ENCODE results near the gene CATSPER4. TPM values are rescaled to one million over a fixed set of nuclear protein-coding genes. Genes with fewer than 3 reads are reported as not detected.

Gene CATSPER4
- total RNA-seq, 3 donors from 2014 or later (not counting 1 experiment from before 2014, with no cell fraction given), result not detected

GRCh38 chr1:26158908-26159742 lies 31.3 kb upstream of the CATSPER4 start, which contains the start of gene FAM110D:
TSS of gene FAM110D (plus strand) at chr1:26159079. CDS start at chr1:26161292, 2,213 bp downstream.
- H3K27ac ChIP-seq (ENCODE audit: low read length), result no peak within 1 kb of the TSS
- Mint-ChIP-seq H3K27ac (no peak within 1 kb of the TSS), H3K4me1 (peaks cover 0 to 9% of the 10 kb centered on the region in 2 donors), H3K27me3 (ENCODE audit: low read depth in 2 of 2) (peaks cover 35 to 37% of the 10 kb centered on the region in 2 donors), H3K36me3 (no peaks in the 10 kb centered on the region), H3K4me3 (no peak within 1 kb of the TSS), H3K9me3 (no peaks in the 10 kb centered on the region)
- no peak for DNase-seq
- no peak within 1 kb of the TSS for H3K4me3 ChIP-seq (ENCODE audit: low read length)
- intact Hi-C loops (cut with micrococcal nuclease), result no loop called here
- TF ChIP-seq CTCF (IDR thresholded peaks at IDR 0.05), result no peak
- no peaks in the 10 kb centered on the region for H3K9me3 ChIP-seq (ENCODE audit: control insufficient read depth, insufficient read depth, low read length)
- WGBS (ENCODE audit: insufficient coverage), result 74% methylated on average over 6 of the region's 6 CpGs
- peaks cover 27% of the 10 kb centered on the region for H3K27me3 ChIP-seq (ENCODE audit: control insufficient read depth, insufficient read depth, low read length)
- H3K4me1 ChIP-seq (ENCODE audit: control insufficient read depth, insufficient read depth, low read length), result peaks cover 23% of the 10 kb centered on the region
- ATAC-seq, result no peak
- no peaks in the 10 kb centered on the region for H3K36me3 ChIP-seq (ENCODE audit: control insufficient read depth, insufficient read depth, low read length)

GRCh38 chr1:26159743-26160039 lies 30.7 kb upstream of the CATSPER4 start:
- H3K27ac Mint-ChIP-seq, result no peak overlapping the region
- H3K4me3 ChIP-seq (ENCODE audit: low read length), result no peak overlapping the region
- no peaks in the 10 kb centered on the region for H3K36me3 Mint-ChIP-seq
- peaks cover 0 to 12% of the 10 kb centered on the region in 2 donors for H3K4me1 Mint-ChIP-seq
- peaks cover 27% of the 10 kb centered on the region for H3K4me1 ChIP-seq (ENCODE audit: control insufficient read depth, insufficient read depth, low read length)
- peaks cover 29 to 37% of the 10 kb centered on the region in 2 donors for H3K27me3 Mint-ChIP-seq (ENCODE audit: low read depth in 2 of 2)
- H3K36me3 ChIP-seq (ENCODE audit: control insufficient read depth, insufficient read depth, low read length), result no peaks in the 10 kb centered on the region
- no peak for TF ChIP-seq CTCF (IDR thresholded peaks at IDR 0.05)
- no peaks in the 10 kb centered on the region for H3K9me3 ChIP-seq (ENCODE audit: control insufficient read depth, insufficient read depth, low read length)
- DNase-seq (no peak), ATAC-seq (no peak)
- intact Hi-C loops (cut with micrococcal nuclease), result loop anchor here (10.0 kb wide), 1 partner anchor 235 kb away; no protein-coding TSS in a partner anchor
- whole genome bisulfite sequencing (ENCODE audit: insufficient coverage), result 74% methylated on average over 4 of the region's 4 CpGs
- H3K27ac ChIP-seq (ENCODE audit: low read length), result no peak overlapping the region
- no peak overlapping the region for H3K4me3 Mint-ChIP-seq
- H3K9me3 Mint-ChIP-seq, result no peaks in the 10 kb centered on the region
- H3K27me3 ChIP-seq (ENCODE audit: control insufficient read depth, insufficient read depth, low read length), result peaks cover 30% of the 10 kb centered on the region

- H3K4me3 ChIP-seq (ENCODE audit: low read length), result no peak overlapping the region
- no peak for DNase-seq
- no peaks in the 10 kb centered on the region for H3K36me3 ChIP-seq (ENCODE audit: control insufficient read depth, insufficient read depth, low read length)
- peaks cover 18 to 34% of the 10 kb centered on the region in 2 donors for H3K27me3 Mint-ChIP-seq (ENCODE audit: low read depth in 2 of 2)
- no peak for TF ChIP-seq CTCF (IDR thresholded peaks at IDR 0.05)
- WGBS (ENCODE audit: insufficient coverage), result 75% methylated on average over 18 of the region's 18 CpGs
- no peaks in the 10 kb centered on the region for H3K9me3 ChIP-seq (ENCODE audit: control insufficient read depth, insufficient read depth, low read length)
- H3K27ac Mint-ChIP-seq, result no peak overlapping the region
- no peaks in the 10 kb centered on the region for H3K9me3 Mint-ChIP-seq
- H3K27me3 ChIP-seq (ENCODE audit: control insufficient read depth, insufficient read depth, low read length), result peaks cover 29% of the 10 kb centered on the region
- no peaks in the 10 kb centered on the region for H3K36me3 Mint-ChIP-seq
- no peak overlapping the region for H3K4me3 Mint-ChIP-seq
- intact Hi-C loops (cut with micrococcal nuclease), result loop anchor here (10.0 kb wide), 1 partner anchor 234 kb away; no protein-coding TSS in a partner anchor
- H3K4me1 Mint-ChIP-seq, result peaks cover 0 to 9% of the 10 kb centered on the region in 2 donors
- peaks cover 29% of the 10 kb centered on the region for H3K4me1 ChIP-seq (ENCODE audit: control insufficient read depth, insufficient read depth, low read length)
- ATAC-seq, result no peak
- H3K27ac ChIP-seq (ENCODE audit: low read length), result no peak overlapping the region
Measured at GRCh38 chr1:26160527-26161414, 29.6 kb upstream of the CATSPER4 start.
